SK-N-SH (cell line): ENCODE data around the gene ACOT9. TPM values are rescaled to one million over a fixed set of nuclear protein-coding genes. Genes with fewer than 3 reads are reported as not detected.

ENCODE experiments used
- CTCF ChIA-PET: fragments of 300-600, 350-600 bp; formaldehyde crosslinking; extraction: SDS; loops from one replicate; lab custom pipeline; 2021; lab: Yijun Ruan, JAX
- POLR2A ChIA-PET: fragments of 350-600 bp; sonication (Branson Sonifier 250); formaldehyde crosslinking; extraction: SDS; loops from one replicate; lab custom pipeline; 2020; ENCODE audit warnings: antibody characterized with exemption, inconsistent platforms; lab: Yijun Ruan, JAX
- DNase-seq: peaks from one replicate; pipeline ENCODE4 v3.0.0; 2012
- H2AFZ ChIP-seq: fragments of 200-600 bp; sonication (generic); 2 replicates; pipeline ENCODE4 v1.8.1; 2016; ENCODE audit warnings: antibody characterized with exemption, mild to moderate bottlenecking, low read depth
- H3F3A ChIP-seq: fragments of 200-600 bp; sonication (generic); replicated peaks from 2 replicates; pipeline ENCODE3; 2016; ENCODE audit warnings: antibody characterized with exemption, mild to moderate bottlenecking; ENCODE audit not compliant: insufficient read depth
- H3K27ac ChIP-seq, 2 experiments: fragments of 200-500 bp in 1 of 2; fragments of 200-600 bp in 1 of 2; sonication (Bioruptor generic) in 1 of 2; sonication (generic), shearing (Covaris generic) in 1 of 2; 2 replicates each; pipeline versions ENCODE4 v1.5.1 to v1.6.1; 2014 to 2016; ENCODE audit warnings: low read depth in 2 of 2, inconsistent platforms in 1 of 2, low read length in 1 of 2, mild to moderate bottlenecking in 1 of 2, mixed read lengths in 1 of 2
- H3K27me3 ChIP-seq: fragments of 200-600 bp; sonication (generic), shearing (Covaris generic); 2 replicates; pipeline ENCODE4 v1.6.1; 2016; ENCODE audit warnings: mixed run types; ENCODE audit not compliant: insufficient read depth
- H3K36me3 ChIP-seq, 2 experiments: fragments of 200-500 bp in 1 of 2; fragments of 200-600 bp in 1 of 2; sonication (Bioruptor generic) in 1 of 2; sonication (generic) in 1 of 2; replicated peaks in 1 of 2; 2 replicates each; pipeline versions ENCODE3 to v1.5.1; 2014 to 2016; ENCODE audit warnings: low read length in 1 of 2, mild to moderate bottlenecking in 1 of 2; ENCODE audit not compliant: insufficient read depth in 2 of 2, control insufficient read depth in 1 of 2
- H3K4me1 ChIP-seq, 2 experiments: fragments of 200-500 bp in 1 of 2; fragments of 200-600 bp in 1 of 2; sonication (Bioruptor generic) in 1 of 2; sonication (generic), shearing (Covaris generic) in 1 of 2; 2 replicates each; pipeline versions ENCODE4 v1.5.1 to v1.6.1; 2014 to 2016; ENCODE audit warnings: low read depth in 1 of 2, low read length in 1 of 2, mixed run types in 1 of 2; ENCODE audit not compliant: insufficient read depth in 2 of 2, control insufficient read depth in 1 of 2
- H3K4me2 ChIP-seq: fragments of 200-600 bp; sonication (generic), shearing (Covaris generic); 2 replicates; pipeline ENCODE4 v1.6.1; 2017; ENCODE audit warnings: mixed run types
- H3K4me3 ChIP-seq, 2 experiments: fragments of 200-500 bp in 1 of 2; fragments of 200-600 bp in 1 of 2; sonication (Bioruptor generic) in 1 of 2; sonication (generic), shearing (Covaris generic) in 1 of 2; 2 replicates each; pipeline versions ENCODE4 v1.5.1 to v1.8.1; 2014 to 2016; ENCODE audit warnings: low read depth in 2 of 2, inconsistent platforms in 1 of 2, low read length in 1 of 2, mild to moderate bottlenecking in 1 of 2, mixed read lengths in 1 of 2, moderate library complexity in 1 of 2
- H3K79me2 ChIP-seq: fragments of 200-600 bp; sonication (generic); 2 replicates; pipeline ENCODE4 v1.8.1; 2017; ENCODE audit warnings: mild to moderate bottlenecking; ENCODE audit not compliant: insufficient read depth
- H3K9ac ChIP-seq: fragments of 200-600 bp; sonication (generic); 2 replicates; pipeline ENCODE4 v1.6.1; 2017; ENCODE audit warnings: mixed run types
- H3K9me2 ChIP-seq: fragments of 200-600 bp; sonication (generic); 2 replicates; pipeline ENCODE4 v1.6.1; 2017; ENCODE audit warnings: mixed run types
- H3K9me3 ChIP-seq: fragments of 200-600 bp; sonication (generic); 2 replicates; pipeline ENCODE4 v1.6.1; 2017; ENCODE audit warnings: mixed run types, mild to moderate bottlenecking, moderate library complexity
- H4K20me1 ChIP-seq: fragments of 200-600 bp; sonication (generic); 2 replicates; pipeline ENCODE4 v1.6.1; 2017; ENCODE audit warnings: mild to moderate bottlenecking, mixed run types; ENCODE audit not compliant: insufficient read depth
- CHD2 ChIP-seq: fragments of 150-350 bp; IDR thresholded peaks from 2 replicates; pipeline ENCODE4 v1.6.1; 2018; ENCODE audit warnings: low read length; ENCODE audit not compliant: partially characterized antibody
- EP300 ChIP-seq, 2 experiments: IDR thresholded peaks; 2 replicates each; pipeline versions ENCODE4 v1.4.0 to v1.6.1; 2012; ENCODE audit warnings: borderline replicate concordance in 1 of 2, low read depth in 1 of 2, low read length in 1 of 2
- FOSL2 ChIP-seq: IDR thresholded peaks from 2 replicates; pipeline ENCODE4 v1.4.0; 2012; ENCODE audit warnings: low read depth, mild to moderate bottlenecking, moderate library complexity, borderline replicate concordance
- GABPA ChIP-seq: IDR thresholded peaks from 2 replicates; pipeline ENCODE4 v1.4.0; 2012; ENCODE audit warnings: low read depth, mild to moderate bottlenecking
- MAX ChIP-seq: IDR thresholded peaks from 2 replicates; pipeline ENCODE4 v1.4.0; 2012; ENCODE audit warnings: low read depth
- MXI1 ChIP-seq: IDR thresholded peaks from 2 replicates; pipeline ENCODE4 v1.6.1; 2012; ENCODE audit warnings: mild to moderate bottlenecking, low read depth, low read length, improper control_type of control experiment
- NFIC ChIP-seq: IDR thresholded peaks from 2 replicates; pipeline ENCODE4 v1.4.0; 2012; ENCODE audit warnings: borderline replicate concordance
- NRF1 ChIP-seq: IDR thresholded peaks from 2 replicates; pipeline ENCODE4 v1.6.1; 2012; ENCODE audit warnings: low read depth, mild to moderate bottlenecking, low read length
- PBX3 ChIP-seq: IDR thresholded peaks from 2 replicates; pipeline ENCODE4; 2012
- REST ChIP-seq: IDR thresholded peaks from 2 replicates; pipeline ENCODE4 v1.6.1; 2012; ENCODE audit warnings: mild to moderate bottlenecking, low read depth, low read length, moderate library complexity
- SIN3A ChIP-seq: IDR thresholded peaks from 2 replicates; pipeline ENCODE4 v1.6.1; 2012; ENCODE audit warnings: low read depth, mild to moderate bottlenecking, low read length, moderate library complexity, borderline replicate concordance
- TAF1 ChIP-seq: IDR thresholded peaks from 2 replicates; pipeline ENCODE4 v1.6.1; 2012; ENCODE audit warnings: low read depth, mild to moderate bottlenecking, low read length, moderate library complexity, borderline replicate concordance
- USF1 ChIP-seq: IDR thresholded peaks from 2 replicates; pipeline ENCODE4 v1.4.0; 2012; ENCODE audit warnings: low read depth, borderline replicate concordance
- USF2 ChIP-seq: fragments of 150-350 bp; IDR thresholded peaks from 2 replicates; pipeline ENCODE4 v1.6.1; 2017; ENCODE audit warnings: antibody characterized with exemption, low read length, low read depth, borderline replicate concordance
- WGBS: methylation state at CpG from one replicate; pipeline ENCODE4 v1.1.6; 2017; ENCODE audit warnings: low lambda C conversion rate; 5-methylcytosine and 5-hydroxymethylcytosine counted together
- polyA plus RNA-seq, 3 experiments: library from polyadenylated mRNA; depleted of rRNA; stranded (reverse); fragments of >200 nt; gene quantifications; 2 replicates each; pipeline ENCODE4 v1.2.3, GENCODE V29; 2012

ACOT9 gene
- polyA plus RNA-seq, 1 of the 3 experiments (the other 2 are of a cell fraction): 23.7 TPM

- CTCF ChIA-PET: interaction anchor here (0.9 to 2.3 kb wide), 3 partner anchors 28 to 236 kb away, joined by 3 to 10 read pairs (median 4); no protein-coding TSS in a partner anchor
- 71% methylated on average over 16 of the region's 16 CpGs for WGBS
- Histone ChIP-seq H3K4me2 (no peak overlapping the region), H3K9ac (no peak overlapping the region), H2AFZ (no peak overlapping the region), H4K20me1 (no peaks in the 10 kb centered on the region), H3K27ac (no peak overlapping the region), H3K9me2 (no peaks in the 10 kb centered on the region), H3F3A (no peaks in the 10 kb centered on the region), H3K4me3 (no peak overlapping the region), H3K79me2 (peaks cover 29% of the 10 kb centered on the region), H3K4me1 (peaks cover 2 to 4% of the 10 kb centered on the region in 2 experiments; a peak in 3 of 4 replicates), H3K27me3 (no peaks in the 10 kb centered on the region), H3K36me3 (peaks cover 2 to 5% of the 10 kb centered on the region in 2 experiments), H3K9me3 (no peaks in the 10 kb centered on the region)
- TF ChIP-seq USF2: no peak
- DNase-seq: no peak
- POLR2A ChIA-PET: no interaction called here
These were observed 76.8 kb downstream of the ACOT9 start for GRCh38 chrX:23666282-23666681.

GRCh38 chrX:23664496-23664895 lies 78.6 kb downstream of the ACOT9 start:
- H2AFZ ChIP-seq: no peak overlapping the region
- H3K9ac ChIP-seq: no peak overlapping the region
- H3K79me2 ChIP-seq: peaks cover 20% of the 10 kb centered on the region
- WGBS: 60% methylated on average over 8 of the region's 10 CpGs
- H3K9me3 ChIP-seq: no peaks in the 10 kb centered on the region
- no peaks in the 10 kb centered on the region for H4K20me1 ChIP-seq
- no peak overlapping the region for H3K4me3 ChIP-seq
- peaks cover 0 to 5% of the 10 kb centered on the region in 2 experiments for H3K36me3 ChIP-seq
- H3K4me2 ChIP-seq: no peak overlapping the region
- no peaks in the 10 kb centered on the region for H3F3A ChIP-seq
- H3K27me3 ChIP-seq: no peaks in the 10 kb centered on the region
- no peak overlapping the region for H3K27ac ChIP-seq
- ChIA-PET CTCF (interaction anchor here (1.2 kb wide), 1 partner anchor 238 kb away, joined by 3 read pairs; no protein-coding TSS in a partner anchor), POLR2A (interaction anchor here (0.6 kb wide), 1 partner anchor 118 kb away, joined by 3 read pairs; the partner anchor contains the start of gene SAT1)
- no peak for TF ChIP-seq CHD2
- H3K9me2 ChIP-seq: no peaks in the 10 kb centered on the region
- peaks cover 2 to 4% of the 10 kb centered on the region in 2 experiments; a peak in 3 of 4 replicates for H3K4me1 ChIP-seq
- no peak for DNase-seq

GRCh38 chrX:23662853-23663252 lies 80.2 kb downstream of the ACOT9 start:
- H3K9me3 ChIP-seq: no peaks in the 10 kb centered on the region
- ChIA-PET CTCF (interaction anchor here (0.5 kb wide), 1 partner anchor 175 kb away, joined by 3 read pairs; no protein-coding TSS in a partner anchor), POLR2A (no interaction called here)
- no peak for DNase-seq
- no peaks in the 10 kb centered on the region for H4K20me1 ChIP-seq
- 61% methylated on average over 1 of the region's 1 CpG for WGBS
- H3K4me3 ChIP-seq: no peak overlapping the region
- H3K9ac ChIP-seq: no peak overlapping the region
- no peak overlapping the region for H3K27ac ChIP-seq
- no peaks in the 10 kb centered on the region for H3K36me3 ChIP-seq
- peaks cover 2 to 4% of the 10 kb centered on the region in 2 experiments; a peak in 2 of 4 replicates for H3K4me1 ChIP-seq
- no peak overlapping the region for H2AFZ ChIP-seq
- no peaks in the 10 kb centered on the region for H3F3A ChIP-seq
- no peaks in the 10 kb centered on the region for H3K9me2 ChIP-seq
- no peaks in the 10 kb centered on the region for H3K27me3 ChIP-seq
- H3K79me2 ChIP-seq: peaks cover 4% of the 10 kb centered on the region; the same call in 1 of the 2 replicates
- H3K4me2 ChIP-seq: no peak overlapping the region
- TF ChIP-seq MAX (no peak), TAF1 (no peak), EP300 (IDR thresholded peaks at IDR 0.05; ENCODE audit: borderline replicate concordance in 1 of 2, low read depth in 1 of 2, low read length in 1 of 2) (no peak), FOSL2 (no peak), REST (no peak), SIN3A (no peak), CHD2 (no peak), PBX3 (no peak), USF1 (no peak), GABPA (no peak), NFIC (no peak), NRF1 (no peak), MXI1 (no peak)
